Kidney (tissue), 14 donors: ENCODE measurements around the gene UBE2F. TPM values are rescaled to one million over a fixed set of nuclear protein-coding genes. Genes with fewer than 3 reads are reported as not detected.
A peak's percentile ranks its signal among the peaks of the same experiment; 100 is the strongest.
"Not testable (repeated sequence)": the region's sequence is repeated elsewhere in the genome, so short reads cannot be mapped to it uniquely, and the experiment has no call there.

Experiments used
- DNase-seq, 5 donors: peaks; one replicate each; pipeline ENCODE4 v3.0.0-alpha.2; 2013 to 2020
- FAIRE-seq: peaks from 2 replicates; lab custom pipeline; 2012; peaks lifted over from hg19 to GRCh38; lab: Jason Lieb, UNC
- H3K27ac ChIP-seq, 2 donors: one replicate each; pipeline ENCODE4 v1.7.0; 2013; ENCODE audit warnings: low read depth in 2 of 2, low read length in 2 of 2, inconsistent platforms in 1 of 2
- H3K27me3 ChIP-seq: one replicate; pipeline ENCODE4 v1.7.1; 2013; ENCODE audit warnings: low read length, inconsistent platforms; ENCODE audit not compliant: control insufficient read depth, insufficient read depth
- H3K36me3 ChIP-seq, 3 donors: one replicate each; pipeline versions ENCODE4 v1.7.0 to v1.7.1; 2013; ENCODE audit warnings: low read length in 3 of 3, control low read depth in 1 of 3, inconsistent platforms in 1 of 3; ENCODE audit not compliant: insufficient read depth in 3 of 3, control insufficient read depth in 2 of 3
- H3K4me1 ChIP-seq, 3 donors: one replicate each; pipeline versions ENCODE4 v1.7.0 to v1.7.1; 2013; ENCODE audit warnings: low read length in 3 of 3, inconsistent platforms in 1 of 3, low read depth in 1 of 3; ENCODE audit not compliant: control insufficient read depth in 2 of 3, insufficient read depth in 2 of 3
- H3K4me3 ChIP-seq, 3 donors: one replicate each; pipeline versions ENCODE4 v1.7.0 to v1.8.1; 2013; ENCODE audit warnings: low read length in 3 of 3, control low read depth in 1 of 3, inconsistent platforms in 1 of 3
- H3K9ac ChIP-seq, 3 donors: one replicate each; pipeline versions ENCODE4 v1.7.0 to v1.7.1; 2013; ENCODE audit warnings: low read length in 3 of 3, control low read depth in 1 of 3, inconsistent platforms in 1 of 3
- H3K9me3 ChIP-seq, 3 donors: one replicate each; pipeline versions ENCODE4 v1.7.0 to v1.7.1; 2013; ENCODE audit warnings: low read length in 3 of 3, control low read depth in 1 of 3, inconsistent platforms in 1 of 3; ENCODE audit not compliant: control insufficient read depth in 2 of 3, insufficient read depth in 1 of 3
- intact Hi-C: fragments of 100-400 bp; cut with DNase I; formaldehyde crosslinking; loops from one replicate; pipeline ENCODE4 v1.11.1; 2022
- polyA plus RNA-seq: library from polyadenylated mRNA; stranded (reverse); fragments of 350-450 nt; fragmentation: Illumina TruSeq; extraction: RNeasy Lipid Tissue Mini Kit (QIAGEN cat#74804); gene quantifications from one replicate; pipeline ENCODE4 v1.2.3, GENCODE V29; 2014; ENCODE audit warnings: low read depth, low replicate concordance; ENCODE audit not compliant: insufficient read depth
- total RNA-seq: library from RNA; stranded (reverse); fragmentation: NEBNext Ultra II Directional; extraction: Animal tissue kit (Norgen Biotek cat#: 25700); gene quantifications from one replicate; pipeline ENCODE4 v1.2.1, GENCODE V29; 2021
- TF ChIP-seq, protein P1 (sequence below): IDR thresholded peaks from 3 replicates; pipeline ENCODE4 v1.5.1; 2012; ENCODE audit warnings: mild to moderate bottlenecking, moderate library complexity, borderline replicate concordance; ENCODE audit not compliant: insufficient read depth; ENCODE audit errors: extremely low read depth
- donor health status: control.
- donor health status: control.
- donor health status: control.
- donor health status: control.
- donor health status: control.
- donor health status: DM: yes; HTN: yes; CAD: no.
- donor health status: Normal renal cell carcinoma (clear cell type).

UBE2F gene
- total and polyA plus RNA-seq, 2 donors from 2014 or later = 34.5 to 68.7 TPM

DNA sequence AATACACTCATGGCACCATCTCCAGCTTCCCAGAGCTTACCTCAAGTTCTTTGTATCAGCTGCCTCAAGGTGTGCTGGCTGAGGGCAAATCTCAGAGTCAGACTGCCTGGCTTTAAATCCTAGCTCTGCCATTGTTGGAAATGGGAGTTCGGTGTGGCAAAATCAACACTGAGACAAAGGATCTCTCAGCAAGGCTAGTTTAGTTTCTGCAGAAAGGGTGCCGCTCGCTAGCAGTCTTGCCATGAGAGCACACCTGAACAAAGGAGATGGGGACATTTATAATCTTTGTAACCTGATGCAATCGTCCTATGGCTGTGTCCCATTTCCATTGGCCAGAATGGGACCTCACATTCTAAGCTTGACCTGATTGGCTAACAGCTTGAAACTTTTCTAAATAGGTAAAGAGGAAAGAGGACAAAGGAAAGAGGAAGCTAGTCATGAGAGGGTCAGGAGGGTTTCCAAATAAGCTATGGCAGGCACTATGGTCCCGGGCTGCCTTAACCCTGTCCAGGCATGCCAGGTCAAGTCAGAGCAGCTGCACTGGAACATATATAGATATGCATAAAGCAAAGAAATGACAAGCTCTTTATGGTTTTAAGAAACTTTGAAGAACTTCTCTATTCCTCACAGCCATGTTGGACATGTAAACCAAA, 4.3 kb upstream of the UBE2F start:
- Histone ChIP-seq H3K4me1 (peaks cover 0 to under 1% (median 0%) of the 10 kb centered on the region in 3 donors), H3K4me3 (no peak overlapping the region), H3K36me3 (no peaks in the 10 kb centered on the region), H3K9me3 (peaks cover 0 to 15% (median 0%) of the 10 kb centered on the region in 3 donors), H3K9ac (no peak overlapping the region), H3K27me3 (no peaks in the 10 kb centered on the region), H3K27ac (no peak overlapping the region)
- TF ChIP-seq, protein P1, sequence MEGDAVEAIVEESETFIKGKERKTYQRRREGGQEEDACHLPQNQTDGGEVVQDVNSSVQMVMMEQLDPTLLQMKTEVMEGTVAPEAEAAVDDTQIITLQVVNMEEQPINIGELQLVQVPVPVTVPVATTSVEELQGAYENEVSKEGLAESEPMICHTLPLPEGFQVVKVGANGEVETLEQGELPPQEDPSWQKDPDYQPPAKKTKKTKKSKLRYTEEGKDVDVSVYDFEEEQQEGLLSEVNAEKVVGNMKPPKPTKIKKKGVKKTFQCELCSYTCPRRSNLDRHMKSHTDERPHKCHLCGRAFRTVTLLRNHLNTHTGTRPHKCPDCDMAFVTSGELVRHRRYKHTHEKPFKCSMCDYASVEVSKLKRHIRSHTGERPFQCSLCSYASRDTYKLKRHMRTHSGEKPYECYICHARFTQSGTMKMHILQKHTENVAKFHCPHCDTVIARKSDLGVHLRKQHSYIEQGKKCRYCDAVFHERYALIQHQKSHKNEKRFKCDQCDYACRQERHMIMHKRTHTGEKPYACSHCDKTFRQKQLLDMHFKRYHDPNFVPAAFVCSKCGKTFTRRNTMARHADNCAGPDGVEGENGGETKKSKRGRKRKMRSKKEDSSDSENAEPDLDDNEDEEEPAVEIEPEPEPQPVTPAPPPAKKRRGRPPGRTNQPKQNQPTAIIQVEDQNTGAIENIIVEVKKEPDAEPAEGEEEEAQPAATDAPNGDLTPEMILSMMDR = no peak
- DNase-seq (no peak), FAIRE-seq (no peak)
- intact Hi-C loops = no loop called here

DNA sequence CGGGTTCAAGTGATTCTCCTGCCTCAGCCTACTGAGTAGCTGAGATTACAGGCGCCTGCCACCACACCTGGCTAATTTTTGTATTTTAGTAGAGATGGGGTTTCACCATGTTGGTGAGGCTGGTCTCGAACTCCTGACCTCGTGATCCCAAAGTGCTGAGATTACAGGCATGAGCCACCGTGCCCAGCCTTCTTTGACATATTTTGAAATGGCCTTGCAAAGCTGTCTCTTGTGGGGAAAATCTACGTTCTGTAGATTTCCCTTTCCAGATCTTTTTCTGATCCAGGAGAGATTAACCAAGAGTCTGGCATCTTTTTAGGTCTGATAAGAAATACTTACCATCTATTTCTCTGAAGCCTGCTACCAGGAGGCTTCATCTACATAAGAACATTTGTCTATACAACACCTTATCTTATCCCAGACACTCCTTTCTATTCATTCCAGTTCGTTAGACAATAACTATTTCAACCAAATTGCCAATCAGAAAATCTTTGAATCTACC, 3.3 kb upstream of the UBE2F start:
- H3K27me3 ChIP-seq, FAIRE-seq, intact Hi-C loops, H3K36me3 ChIP-seq, H3K4me3 ChIP-seq, H3K9ac ChIP-seq, DNase-seq, H3K27ac ChIP-seq: not testable (repeated sequence)
- Histone ChIP-seq H3K9me3 (peaks cover 0 to 15% (median 0%) of the 10 kb centered on the region in 3 donors), H3K4me1 (peaks cover 2 to 10% (median 9%) of the 10 kb centered on the region in 3 donors)

DNA sequence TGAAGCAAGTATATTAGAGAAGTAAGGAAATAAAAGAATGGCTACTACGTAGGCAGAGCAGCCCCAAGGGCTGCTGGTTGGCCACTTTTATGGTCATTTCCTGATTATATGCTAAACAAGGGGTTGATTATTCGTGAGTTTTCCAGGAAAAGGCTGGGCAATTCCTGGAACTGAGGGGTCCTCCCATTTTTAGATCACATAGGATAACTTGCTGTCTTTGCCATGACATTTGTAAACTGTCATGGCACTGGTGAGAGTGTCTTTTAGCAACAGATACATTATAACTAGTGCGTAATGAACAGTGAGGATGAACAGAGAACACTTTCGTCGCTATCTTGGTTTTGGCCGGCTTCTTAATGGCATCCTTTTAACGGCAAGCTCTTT, 2.6 kb upstream of the UBE2F start:
- no peaks in the 10 kb centered on the region for H3K27me3 ChIP-seq
- peaks cover 0 to 15% (median 0%) of the 10 kb centered on the region in 3 donors for H3K9me3 ChIP-seq
- H3K27ac ChIP-seq = no peak overlapping the region
- no peaks in the 10 kb centered on the region for H3K36me3 ChIP-seq
- H3K4me3 ChIP-seq = no peak overlapping the region
- intact Hi-C loops = no loop called here
- H3K4me1 ChIP-seq = peaks cover 3 to 12% (median 9%) of the 10 kb centered on the region in 3 donors
- FAIRE-seq = no peak
- TF ChIP-seq, protein P1 = no peak
- no peak overlapping the region for H3K9ac ChIP-seq
- DNase-seq = no peak

DNA sequence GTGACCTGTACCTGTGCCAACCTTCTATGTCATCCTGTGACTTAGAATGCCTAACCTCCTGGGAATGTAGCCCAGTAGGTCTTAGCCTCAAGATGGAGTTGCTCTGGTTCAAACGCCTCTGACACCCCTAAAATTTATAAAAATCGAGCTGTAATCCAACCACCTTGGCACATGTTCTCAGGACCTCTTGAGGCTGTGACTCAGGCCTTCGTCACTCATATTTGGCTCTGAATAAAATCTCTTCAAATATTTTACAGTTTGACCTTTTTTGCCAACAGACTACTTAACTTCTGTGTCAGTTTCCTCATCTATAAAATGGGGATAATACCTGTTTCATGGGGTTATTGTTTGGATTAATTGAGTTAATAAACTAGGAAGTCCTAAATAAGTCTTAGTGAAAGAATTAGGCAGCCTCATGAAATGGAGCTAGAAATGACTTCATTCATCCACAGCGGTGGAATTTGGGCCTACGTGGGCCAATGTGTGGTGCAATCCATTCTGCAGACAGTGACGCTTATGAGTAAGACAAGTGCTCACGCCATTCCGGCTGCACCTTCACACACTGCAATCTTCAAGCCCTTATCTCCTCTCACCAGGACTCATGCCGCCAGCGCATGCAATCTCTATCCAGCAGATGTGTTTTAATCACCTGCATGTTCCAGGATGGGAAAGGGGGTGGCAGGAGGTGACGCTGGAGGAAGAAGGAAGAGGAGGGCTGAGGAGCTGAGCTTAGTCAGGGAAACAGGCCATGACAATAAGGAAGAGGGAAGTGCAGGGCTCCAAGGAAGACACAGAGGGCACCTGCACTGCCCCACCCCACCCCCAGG, 2.0 kb upstream of the UBE2F start:
- H3K9me3 ChIP-seq = peaks cover 0 to 15% (median 0%) of the 10 kb centered on the region in 3 donors
- H3K9ac ChIP-seq = no peak overlapping the region
- no peak overlapping the region for H3K27ac ChIP-seq
- FAIRE-seq (no peak), DNase-seq (no peak)
- H3K4me3 ChIP-seq = no peak overlapping the region
- no peaks in the 10 kb centered on the region for H3K27me3 ChIP-seq
- H3K36me3 ChIP-seq = no peaks in the 10 kb centered on the region
- intact Hi-C loops = no loop called here
- TF ChIP-seq, protein P1 = no peak
- peaks cover 4 to 16% (median 9%) of the 10 kb centered on the region in 3 donors for H3K4me1 ChIP-seq

DNA sequence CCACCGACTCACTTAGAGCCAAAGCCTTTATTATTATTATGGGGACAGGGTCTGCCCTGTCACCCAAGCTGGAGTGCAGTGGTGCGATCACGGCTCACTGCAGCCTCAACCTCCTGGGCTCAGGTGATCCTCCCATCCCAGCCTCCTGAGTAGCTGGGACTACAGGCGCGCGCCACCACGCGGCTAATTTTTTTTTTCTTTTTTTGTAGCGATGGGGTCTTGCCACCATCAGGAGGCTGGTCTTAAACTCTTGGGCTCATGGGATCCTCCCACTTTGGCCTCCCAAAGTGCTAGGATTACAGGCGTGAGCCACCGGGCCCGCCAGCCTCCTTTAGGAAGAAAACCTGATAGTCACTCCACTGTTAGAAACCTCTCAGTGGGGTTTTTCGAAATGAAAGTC, 970 bp upstream of the UBE2F start:
- H3K9ac ChIP-seq = peak overlapping the region in 1 of 3 donors; percentile 74
- H3K27ac ChIP-seq, DNase-seq, H3K36me3 ChIP-seq, H3K27me3 ChIP-seq, intact Hi-C loops, FAIRE-seq: not testable (repeated sequence)
- peaks cover 4 to 16% (median 9%) of the 10 kb centered on the region in 3 donors for H3K4me1 ChIP-seq
- peak overlapping the region in 2 of 3 donors; percentile 85 to 89 for H3K4me3 ChIP-seq
- peaks cover 0 to 15% (median 0%) of the 10 kb centered on the region in 3 donors for H3K9me3 ChIP-seq
